ENCODE data around the gene FNIP2.

GRCh38 chr4:158789853-158790252, 21.0 kb downstream of the FNIP2 start:
- TF ChIP-seq, protein P1, sequence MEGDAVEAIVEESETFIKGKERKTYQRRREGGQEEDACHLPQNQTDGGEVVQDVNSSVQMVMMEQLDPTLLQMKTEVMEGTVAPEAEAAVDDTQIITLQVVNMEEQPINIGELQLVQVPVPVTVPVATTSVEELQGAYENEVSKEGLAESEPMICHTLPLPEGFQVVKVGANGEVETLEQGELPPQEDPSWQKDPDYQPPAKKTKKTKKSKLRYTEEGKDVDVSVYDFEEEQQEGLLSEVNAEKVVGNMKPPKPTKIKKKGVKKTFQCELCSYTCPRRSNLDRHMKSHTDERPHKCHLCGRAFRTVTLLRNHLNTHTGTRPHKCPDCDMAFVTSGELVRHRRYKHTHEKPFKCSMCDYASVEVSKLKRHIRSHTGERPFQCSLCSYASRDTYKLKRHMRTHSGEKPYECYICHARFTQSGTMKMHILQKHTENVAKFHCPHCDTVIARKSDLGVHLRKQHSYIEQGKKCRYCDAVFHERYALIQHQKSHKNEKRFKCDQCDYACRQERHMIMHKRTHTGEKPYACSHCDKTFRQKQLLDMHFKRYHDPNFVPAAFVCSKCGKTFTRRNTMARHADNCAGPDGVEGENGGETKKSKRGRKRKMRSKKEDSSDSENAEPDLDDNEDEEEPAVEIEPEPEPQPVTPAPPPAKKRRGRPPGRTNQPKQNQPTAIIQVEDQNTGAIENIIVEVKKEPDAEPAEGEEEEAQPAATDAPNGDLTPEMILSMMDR (conservative IDR thresholded peaks at IDR 0.05; ENCODE audit: low read length), result no peak
- TF ChIP-seq EZH2phosphoT487 (IDR thresholded peaks at IDR 0.05; ENCODE audit: borderline replicate concordance), result no peak
